ENCODE results near the gene MAOA.
"Not testable (repeated sequence)": the region's sequence is repeated elsewhere in the genome, so short reads cannot be mapped to it uniquely, and the experiment has no call there.

The MAOA gene

GRCh38 chrX:43716144-43716543, 60.0 kb downstream of the MAOA start:
- no peak for DNase-seq (ENCODE audit: low read depth in 2 of 2, low spot score in 1 of 2)

GRCh38 chrX:43716696-43717095, 60.6 kb downstream of the MAOA start:
- no peak for DNase-seq (ENCODE audit: low read depth in 2 of 2, low spot score in 1 of 2)

DNA sequence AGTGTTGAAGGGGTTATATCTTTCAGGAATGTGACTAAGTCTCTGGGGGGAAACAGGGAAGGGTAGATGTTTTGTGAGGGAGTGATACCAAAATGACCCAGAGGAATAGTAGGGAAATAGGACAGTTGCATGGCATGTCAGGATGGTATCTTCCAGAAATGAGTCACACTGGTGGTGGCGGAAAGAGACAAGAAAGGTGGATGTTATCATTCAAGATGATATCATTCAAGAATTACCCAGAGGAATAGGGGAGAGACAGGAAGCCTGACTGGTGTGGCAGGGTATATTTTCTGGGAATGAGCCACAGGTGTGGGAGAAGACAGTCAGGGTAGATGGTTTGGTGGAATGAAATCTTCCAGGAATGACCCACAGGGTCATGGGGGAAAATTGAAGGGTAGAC, 61.1 kb downstream of the MAOA start:
- no peak for DNase-seq (ENCODE audit: low read depth in 2 of 2, low spot score in 1 of 2)

GRCh38 chrX:43718081-43718480, 62.0 kb downstream of the MAOA start:
- no peak for DNase-seq (ENCODE audit: low read depth in 2 of 2, low spot score in 1 of 2)

DNA sequence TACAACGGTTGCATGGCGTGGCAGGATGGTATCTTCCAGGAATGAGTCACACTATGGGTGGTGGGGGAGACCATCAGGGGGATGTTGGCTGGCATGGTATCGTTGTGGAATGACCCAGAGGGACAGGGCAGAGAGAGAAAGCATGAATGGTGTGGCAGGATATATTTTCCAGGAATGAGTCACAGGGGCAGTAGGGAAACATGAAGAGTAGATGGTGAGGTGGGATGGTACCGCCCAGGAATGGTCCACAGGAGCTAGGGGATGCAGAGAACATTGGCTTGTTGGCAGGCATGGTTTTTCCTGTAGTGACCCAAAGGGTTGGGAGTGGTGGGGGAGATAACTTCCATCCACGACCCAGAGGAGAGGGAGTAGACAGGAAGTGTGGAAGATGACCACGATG, 62.4 kb downstream of the MAOA start:
- no peak for DNase-seq (ENCODE audit: low read depth in 2 of 2, low spot score in 1 of 2)

- DNase-seq (ENCODE audit: low read depth in 2 of 2, low spot score in 1 of 2): no peak
Measured at GRCh38 chrX:43718956-43719355, 62.9 kb downstream of the MAOA start.

GRCh38 chrX:43720082-43720481, 64.0 kb downstream of the MAOA start:
- no peak for DNase-seq (ENCODE audit: low read depth in 2 of 2, low spot score in 1 of 2)

GRCh38 chrX:43720961-43721360, 64.9 kb downstream of the MAOA start:
- no peak for DNase-seq (ENCODE audit: low read depth in 2 of 2, low spot score in 1 of 2)

DNA sequence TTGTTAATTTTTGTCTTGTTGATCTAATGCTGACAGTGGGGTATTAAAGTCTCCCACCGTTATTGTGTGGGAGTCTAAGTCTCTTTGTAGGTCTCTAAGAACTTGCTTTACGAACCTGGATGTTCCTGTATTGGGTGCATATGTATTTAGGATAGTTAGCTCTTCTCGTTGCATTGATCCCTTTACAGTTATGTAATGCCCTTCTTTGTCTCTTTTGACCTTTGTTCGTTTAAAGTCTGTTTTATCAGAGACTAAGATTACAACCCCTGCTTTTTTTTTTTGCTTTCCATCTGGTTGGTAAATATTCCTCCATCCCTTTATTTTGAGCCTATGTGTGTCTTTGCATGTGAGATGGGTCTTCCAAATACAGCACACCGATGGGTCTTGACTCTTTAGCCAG, 69.1 kb downstream of the MAOA start:
- not testable (repeated sequence) for DNase-seq (ENCODE audit: low read depth in 2 of 2, low spot score in 1 of 2)

DNA sequence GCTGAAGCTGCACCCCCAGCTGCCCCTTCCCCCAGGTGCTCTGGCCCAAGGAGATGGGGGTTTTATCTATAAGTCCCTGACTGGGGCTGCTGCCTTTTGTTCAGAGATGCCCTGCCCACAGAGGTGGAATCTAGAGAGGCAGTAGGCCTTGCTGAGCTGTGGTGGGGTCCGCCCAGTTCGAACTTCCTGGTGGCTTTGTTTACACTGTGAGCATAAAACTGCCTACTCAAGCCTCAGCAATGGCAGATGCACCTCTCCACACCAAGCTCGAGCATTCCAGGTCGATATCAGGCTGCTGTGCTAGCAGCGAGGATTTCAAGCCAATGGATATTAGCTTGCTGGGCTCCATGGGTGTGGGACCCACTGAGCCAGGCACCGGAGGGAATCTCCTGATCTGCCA, 71.2 kb downstream of the MAOA start:
- DNase-seq (ENCODE audit: low read depth in 2 of 2, low spot score in 1 of 2): not testable (repeated sequence)

- no peak for DNase-seq (ENCODE audit: low read depth in 2 of 2, low spot score in 1 of 2)
Measured at GRCh38 chrX:43728002-43728401, 71.9 kb downstream of the MAOA start.

GRCh38 chrX:43728966-43729365, 72.9 kb downstream of the MAOA start:
- DNase-seq (ENCODE audit: low read depth in 2 of 2, low spot score in 1 of 2): no peak

DNA sequence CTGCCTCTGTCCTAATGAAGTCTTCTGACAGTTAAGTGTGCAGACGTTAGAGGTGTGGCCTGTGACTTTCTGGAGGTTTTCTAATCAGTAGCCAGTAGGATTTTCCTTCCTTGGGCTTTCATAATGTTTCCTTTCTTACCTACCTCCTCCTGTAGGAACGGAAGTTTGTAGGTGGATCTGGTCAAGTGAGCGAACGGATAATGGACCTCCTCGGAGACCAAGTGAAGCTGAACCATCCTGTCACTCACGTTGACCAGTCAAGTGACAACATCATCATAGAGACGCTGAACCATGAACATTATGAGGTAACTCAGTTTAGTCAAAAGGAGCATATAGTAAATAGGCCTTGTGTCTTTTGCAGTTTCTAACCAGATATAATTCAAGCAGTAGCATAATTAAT, 75.0 kb downstream of the MAOA start:
- no peak for DNase-seq (ENCODE audit: low read depth in 2 of 2, low spot score in 1 of 2)

DNA sequence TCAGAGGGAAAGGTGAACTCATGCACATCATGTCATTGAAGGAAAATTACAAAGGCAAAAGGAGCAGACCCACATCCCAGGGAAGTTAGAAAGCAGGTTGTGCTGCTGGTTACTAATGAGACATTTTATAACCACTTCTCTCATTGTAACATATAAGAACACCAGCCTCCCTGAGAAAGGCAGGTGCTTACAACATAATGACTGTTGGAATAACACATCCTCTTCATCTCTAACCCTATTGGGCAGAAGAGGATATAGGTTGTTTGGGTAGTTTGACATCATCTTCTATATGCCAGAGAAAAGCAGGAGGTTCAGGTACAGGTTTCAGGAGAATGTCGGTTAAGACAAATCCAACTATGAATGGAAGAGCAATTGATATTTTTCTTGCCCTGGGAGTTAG, 77.6 kb downstream of the MAOA start:
- DNase-seq (ENCODE audit: low read depth in 2 of 2, low spot score in 1 of 2): no peak

GRCh38 chrX:43734444-43734843, 78.3 kb downstream of the MAOA start:
- DNase-seq (ENCODE audit: low read depth in 2 of 2, low spot score in 1 of 2): no peak

DNA sequence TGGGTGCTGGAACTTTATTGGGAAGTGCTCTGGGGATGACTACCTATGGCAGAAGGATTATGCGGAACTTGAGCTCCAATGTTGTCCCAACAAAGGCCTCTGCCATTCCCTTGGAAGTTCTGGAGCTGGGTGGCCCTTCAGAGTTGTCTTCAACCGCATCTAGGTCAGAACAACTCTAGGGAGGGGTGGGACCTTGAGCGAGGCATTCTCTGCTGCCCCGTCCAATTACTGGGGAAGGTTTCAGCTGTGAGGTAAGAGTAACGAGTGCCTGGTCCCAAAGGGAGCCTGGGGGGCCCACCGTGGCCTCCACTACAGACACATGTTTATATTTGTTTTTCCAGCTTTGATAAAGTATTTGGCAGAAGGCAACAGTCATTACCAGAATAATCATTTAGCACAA, 79.4 kb downstream of the MAOA start:
- no peak for DNase-seq (ENCODE audit: low read depth in 2 of 2, low spot score in 1 of 2)

DNA sequence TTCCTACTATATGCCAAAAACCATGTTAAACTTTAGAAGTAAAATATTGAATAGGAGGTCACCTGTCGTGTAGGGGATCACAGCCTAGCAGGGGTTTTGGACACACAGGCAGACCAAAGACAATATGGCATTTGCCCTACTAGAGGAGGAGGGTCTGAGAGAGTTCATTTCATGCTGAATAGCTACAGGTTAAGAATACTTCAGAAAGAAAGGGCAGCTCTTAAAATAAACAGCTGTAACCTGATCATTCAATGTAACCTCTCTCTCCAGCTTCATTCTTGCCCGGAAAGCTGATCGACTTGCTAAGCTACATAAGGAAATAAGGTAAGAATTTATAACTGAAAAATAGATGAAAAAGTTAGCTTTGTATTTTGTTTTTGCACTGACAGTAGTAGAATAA, 79.9 kb downstream of the MAOA start:
- DNase-seq (ENCODE audit: low read depth in 2 of 2, low spot score in 1 of 2): no peak

- DNase-seq (ENCODE audit: low read depth in 2 of 2, low spot score in 1 of 2): no peak
Measured at GRCh38 chrX:43741843-43742573, 85.9 kb downstream of the MAOA start.

GRCh38 chrX:43743100-43743822, 87.2 kb downstream of the MAOA start:
- no peak for DNase-seq (ENCODE audit: low read depth in 2 of 2, low spot score in 1 of 2)

GRCh38 chrX:43744284-43744683, 88.2 kb downstream of the MAOA start:
- no peak for DNase-seq (ENCODE audit: low read depth in 2 of 2, low spot score in 1 of 2)

DNA sequence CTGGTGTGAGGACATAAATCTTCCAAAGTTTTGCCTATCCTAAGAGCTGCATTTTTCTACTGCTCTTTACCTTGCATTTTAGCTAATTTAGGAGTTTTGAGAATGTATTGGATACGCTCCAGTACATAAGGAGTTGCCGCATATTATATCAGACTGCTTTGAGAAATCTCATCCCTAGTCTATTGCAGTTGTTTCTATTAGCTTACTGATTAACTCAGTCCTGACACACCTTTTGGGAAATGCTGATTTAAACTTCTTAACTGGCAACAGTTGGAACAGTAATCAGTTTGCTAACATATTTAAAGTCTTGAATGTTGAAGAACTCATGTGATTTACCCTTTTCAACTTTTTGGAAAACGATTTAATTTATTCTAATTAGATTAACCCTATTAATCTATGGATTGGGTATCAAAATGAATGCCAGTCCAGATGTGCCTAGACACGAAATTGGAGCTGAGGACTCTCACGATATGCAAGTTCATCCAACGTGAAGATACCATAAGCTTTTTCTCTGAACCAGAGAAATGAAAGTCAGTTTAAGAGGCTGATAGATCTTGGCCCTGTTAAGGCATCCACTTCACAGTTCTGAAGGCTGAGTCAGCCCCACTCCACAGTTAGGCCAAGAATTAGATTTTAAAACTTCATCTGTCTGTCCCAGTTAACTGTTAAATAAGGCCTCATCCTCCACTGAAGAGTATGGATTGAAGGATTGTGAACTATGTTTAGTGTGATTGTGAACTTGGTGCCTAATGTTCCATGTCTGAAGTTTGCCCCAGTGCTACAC, 90.0 kb downstream of the MAOA start:
- no peak for DNase-seq (ENCODE audit: low read depth in 2 of 2, low spot score in 1 of 2)

- no peak for DNase-seq (ENCODE audit: low read depth in 2 of 2, low spot score in 1 of 2)
Measured at GRCh38 chrX:43747476-43747875, 91.4 kb downstream of the MAOA start.
